GM19043 (cell line): Measurements from ENCODE around the gene TUBB8.
"Not testable (repeated sequence)": the region's sequence is repeated elsewhere in the genome, so short reads cannot be mapped to it uniquely, and the experiment has no call there.

Experiments used
- ATAC-seq: cut with Tn5 transposase; IDR thresholded peaks from one replicate; pipeline ENCODE4 v1.9.1; 2021; ENCODE audit warnings: low read depth; ENCODE audit not compliant: unreplicated experiment

TUBB8 gene

GRCh38 chr10:48996-49395 lies at the start of gene TUBB8:
Gene TUBB8 (minus strand): TSS chr10:49296. CDS start chr10:49238, 58 bp downstream.
- ATAC-seq = no peak

- ATAC-seq = no peak
Observed at GRCh38 chr10:96466-96865, 47.4 kb upstream of the TUBB8 start.

GRCh38 chr10:95356-96115 lies 46.4 kb upstream of the TUBB8 start:
- ATAC-seq = no peak

GRCh38 chr10:94613-95012 lies 45.5 kb upstream of the TUBB8 start:
- no peak for ATAC-seq

GRCh38 chr10:92846-93245 lies 43.8 kb upstream of the TUBB8 start:
- ATAC-seq = no peak

- ATAC-seq = no peak
Observed at GRCh38 chr10:92153-92552, 43.1 kb upstream of the TUBB8 start.

- no peak for ATAC-seq
Observed at GRCh38 chr10:91313-91712, 42.2 kb upstream of the TUBB8 start.

- no peak for ATAC-seq
Observed at GRCh38 chr10:90161-90560, 41.1 kb upstream of the TUBB8 start.

- no peak for ATAC-seq
Observed at GRCh38 chr10:89248-89647, 40.2 kb upstream of the TUBB8 start.

- no peak for ATAC-seq
Observed at GRCh38 chr10:88253-88652, 39.2 kb upstream of the TUBB8 start.

GRCh38 chr10:87177-88080 lies 38.3 kb upstream of the TUBB8 start:
- no peak for ATAC-seq

GRCh38 chr10:86031-86430 lies 36.9 kb upstream of the TUBB8 start:
- ATAC-seq = no peak

- ATAC-seq = no peak
Observed at GRCh38 chr10:85044-85443, 35.9 kb upstream of the TUBB8 start.

GRCh38 chr10:83930-84530 lies 34.9 kb upstream of the TUBB8 start:
- no peak for ATAC-seq

- ATAC-seq = no peak
Observed at GRCh38 chr10:80477-81105, 31.5 kb upstream of the TUBB8 start.

- ATAC-seq = no peak
Observed at GRCh38 chr10:79532-80215, 30.6 kb upstream of the TUBB8 start.

GRCh38 chr10:78556-78955 lies 29.5 kb upstream of the TUBB8 start:
- no peak for ATAC-seq

- not testable (repeated sequence) for ATAC-seq
Observed at GRCh38 chr10:74266-74621, 25.1 kb upstream of the TUBB8 start.

GRCh38 chr10:73543-74265 lies 24.6 kb upstream of the TUBB8 start:
- not testable (repeated sequence) for ATAC-seq

GRCh38 chr10:68156-68555 lies 19.1 kb upstream of the TUBB8 start:
- not testable (repeated sequence) for ATAC-seq
